Measurements from ENCODE around the gene TEAD3.
A peak's percentile ranks its signal among the peaks of the same experiment; 100 is the strongest.

TEAD3 gene

DNA sequence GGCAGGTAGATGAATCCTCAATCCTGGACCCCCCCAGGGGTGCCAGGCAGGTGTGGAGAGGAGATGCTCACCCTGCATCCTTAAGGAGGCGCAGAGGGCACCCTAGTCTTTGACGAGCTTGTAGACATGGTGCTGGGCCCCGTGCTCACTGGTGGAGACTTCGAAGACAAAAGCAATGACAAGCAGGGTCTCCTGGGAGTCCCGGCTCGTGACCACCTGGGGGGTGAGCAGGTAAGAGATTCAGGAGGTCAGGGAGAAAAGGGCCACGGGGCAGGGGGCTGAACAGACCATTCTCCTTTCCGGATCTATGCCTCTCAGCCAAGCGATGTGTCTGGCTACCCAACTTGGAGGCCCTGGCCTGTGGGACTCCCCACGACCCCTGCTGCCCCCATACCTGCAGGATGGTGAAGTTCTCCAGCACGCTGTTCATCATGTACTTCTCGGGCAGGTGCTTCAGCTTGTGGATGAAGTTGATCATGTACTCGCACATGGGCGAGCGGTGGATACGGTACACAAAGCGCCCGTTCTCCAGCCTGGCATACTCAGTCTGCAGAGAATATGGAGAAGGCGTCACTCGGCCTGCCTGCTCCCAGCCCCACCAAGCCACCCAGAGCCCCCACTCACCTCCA is 21.8 kb downstream of the TEAD3 start:
- TF ChIP-seq, protein P1, sequence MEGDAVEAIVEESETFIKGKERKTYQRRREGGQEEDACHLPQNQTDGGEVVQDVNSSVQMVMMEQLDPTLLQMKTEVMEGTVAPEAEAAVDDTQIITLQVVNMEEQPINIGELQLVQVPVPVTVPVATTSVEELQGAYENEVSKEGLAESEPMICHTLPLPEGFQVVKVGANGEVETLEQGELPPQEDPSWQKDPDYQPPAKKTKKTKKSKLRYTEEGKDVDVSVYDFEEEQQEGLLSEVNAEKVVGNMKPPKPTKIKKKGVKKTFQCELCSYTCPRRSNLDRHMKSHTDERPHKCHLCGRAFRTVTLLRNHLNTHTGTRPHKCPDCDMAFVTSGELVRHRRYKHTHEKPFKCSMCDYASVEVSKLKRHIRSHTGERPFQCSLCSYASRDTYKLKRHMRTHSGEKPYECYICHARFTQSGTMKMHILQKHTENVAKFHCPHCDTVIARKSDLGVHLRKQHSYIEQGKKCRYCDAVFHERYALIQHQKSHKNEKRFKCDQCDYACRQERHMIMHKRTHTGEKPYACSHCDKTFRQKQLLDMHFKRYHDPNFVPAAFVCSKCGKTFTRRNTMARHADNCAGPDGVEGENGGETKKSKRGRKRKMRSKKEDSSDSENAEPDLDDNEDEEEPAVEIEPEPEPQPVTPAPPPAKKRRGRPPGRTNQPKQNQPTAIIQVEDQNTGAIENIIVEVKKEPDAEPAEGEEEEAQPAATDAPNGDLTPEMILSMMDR (IDR thresholded peaks at IDR 0.05; ENCODE audit: low read length, missing control alignments), result no peak
- H3K4me3 ChIP-seq (replicated peaks; ENCODE audit: low read depth, low read length), result no peak overlapping the region
- no peak for DNase-seq (ENCODE audit: low read depth)

DNA sequence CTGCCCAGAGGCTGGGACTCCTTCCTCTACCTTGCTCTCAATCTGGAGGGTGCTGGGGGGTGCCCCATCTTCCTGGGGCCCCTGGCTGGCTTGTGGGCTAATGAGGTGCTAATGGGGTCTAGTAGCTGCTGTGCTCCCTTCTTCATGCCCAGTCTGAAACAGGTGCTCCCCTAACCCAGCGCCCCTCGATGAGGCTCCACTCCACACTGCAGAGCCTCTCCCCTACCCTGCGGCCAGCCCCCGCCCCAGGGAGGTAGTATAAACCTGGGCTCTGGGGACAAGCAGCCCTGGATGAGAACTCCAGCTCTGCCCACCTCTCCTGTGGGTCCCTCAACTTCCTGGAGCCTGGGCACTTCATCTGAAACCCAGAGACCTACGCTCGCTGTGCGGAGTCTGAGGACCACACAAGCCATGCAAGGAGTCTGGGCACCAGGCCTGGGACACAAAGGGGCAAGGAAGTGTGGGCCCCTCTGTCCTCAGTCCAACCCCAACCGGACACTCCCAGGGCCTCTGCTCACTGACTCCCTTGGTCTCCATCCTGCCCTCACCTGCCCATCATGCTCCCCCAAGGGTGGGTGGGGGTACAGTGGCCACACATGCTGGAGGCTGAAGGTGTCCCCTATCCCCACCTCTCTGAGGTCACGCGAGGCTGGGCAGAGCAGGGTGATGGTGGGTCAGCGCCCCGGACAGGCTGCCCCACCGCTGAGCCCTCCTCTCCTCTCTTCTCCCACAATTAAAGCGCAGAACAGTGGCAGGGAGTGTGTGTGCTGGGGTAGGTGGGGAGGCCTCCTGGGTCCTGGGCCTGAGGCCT is 22.5 kb downstream of the TEAD3 start:
- TF ChIP-seq, protein P1 (IDR thresholded peaks at IDR 0.05; ENCODE audit: low read length, missing control alignments), result no peak
- no peak for DNase-seq (ENCODE audit: low read depth)
- no peak overlapping the region for H3K4me3 ChIP-seq (replicated peaks; ENCODE audit: low read depth, low read length)

DNA sequence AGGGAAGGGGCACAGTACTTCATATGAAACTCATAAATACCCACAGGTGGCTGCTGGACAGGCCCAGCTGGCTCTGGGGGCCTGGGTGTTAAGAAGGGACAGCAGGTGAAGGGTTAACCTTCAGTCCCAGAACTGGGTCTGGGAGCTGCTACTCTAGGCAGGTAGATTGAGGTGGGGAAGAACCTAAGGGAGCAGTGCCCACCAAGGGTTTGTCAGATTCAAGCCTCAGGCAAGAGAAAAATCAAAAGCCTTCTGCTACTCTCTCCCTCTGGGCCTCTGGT is 23.1 kb downstream of the TEAD3 start:
- H3K4me3 ChIP-seq (replicated peaks; ENCODE audit: low read depth, low read length), result no peak overlapping the region
- no peak for DNase-seq (ENCODE audit: low read depth)
- TF ChIP-seq, protein P1 (IDR thresholded peaks at IDR 0.05; ENCODE audit: low read length, missing control alignments), result no peak

DNA sequence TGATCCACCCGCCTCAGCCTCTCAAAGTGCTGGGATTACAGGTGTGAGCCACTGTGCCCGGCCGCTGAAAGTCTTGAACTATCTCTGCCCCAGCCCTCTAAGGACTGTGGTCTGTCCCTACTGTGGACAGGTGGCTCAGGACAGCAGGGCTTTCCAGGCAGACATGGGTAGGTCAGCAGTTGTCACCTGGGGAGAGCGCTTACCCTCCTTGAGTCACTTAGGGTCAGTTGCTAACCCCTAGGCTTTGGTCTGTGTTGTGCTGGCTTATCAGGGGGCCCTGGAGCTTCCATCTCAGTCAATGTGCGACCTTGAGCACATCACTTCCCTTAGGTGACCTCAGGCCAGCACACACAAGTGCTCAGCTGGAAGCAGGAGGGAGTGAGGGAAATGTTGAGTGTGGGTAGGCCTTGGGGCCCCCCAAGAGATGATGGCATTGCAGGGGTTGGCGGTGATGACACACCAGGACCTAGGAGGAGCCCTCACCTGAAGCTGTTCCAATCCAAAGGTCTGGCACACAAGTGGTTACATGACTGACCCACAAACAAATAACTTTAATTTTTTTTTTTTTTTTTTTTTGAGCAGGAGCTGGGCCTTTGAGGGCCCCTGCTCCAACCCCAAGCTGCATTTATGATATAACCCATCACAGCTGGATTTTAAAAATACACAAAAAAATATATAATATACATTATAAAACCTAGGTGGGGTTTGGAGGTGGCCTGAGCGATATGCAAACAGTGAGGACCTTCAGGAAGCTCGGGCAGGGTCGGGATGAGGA is 23.6 kb downstream of the TEAD3 start:
- H3K4me3 ChIP-seq (replicated peaks; ENCODE audit: low read depth, low read length), result no peak overlapping the region
- TF ChIP-seq, protein P1 (IDR thresholded peaks at IDR 0.05; ENCODE audit: low read length, missing control alignments), result no peak
- DNase-seq (ENCODE audit: low read depth), result no peak

DNA sequence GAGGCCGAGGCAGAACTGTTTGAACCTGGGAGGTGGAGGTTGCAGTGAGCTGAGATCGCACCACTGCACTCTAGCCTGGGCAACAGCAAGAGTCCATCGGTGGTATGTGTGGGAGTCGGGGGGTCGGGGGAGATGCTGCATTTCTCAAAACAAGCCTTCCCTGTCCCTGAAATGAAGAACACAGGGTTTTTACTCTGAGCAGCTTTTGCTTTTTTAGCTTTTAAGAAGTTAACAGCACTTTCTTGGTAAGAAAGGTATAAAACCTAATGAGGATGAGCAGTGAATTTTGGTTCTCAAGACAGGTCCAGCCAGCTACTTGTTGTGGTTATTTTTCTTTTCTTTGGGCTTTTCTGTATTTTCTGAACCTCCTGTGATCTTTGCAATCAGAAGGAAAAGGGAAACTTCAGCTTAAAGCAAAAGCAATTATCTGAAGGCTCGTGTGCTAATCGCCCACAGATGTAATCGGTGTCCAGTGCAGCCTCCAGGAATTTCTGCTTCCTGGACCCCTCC is 25.0 kb downstream of the TEAD3 start:
- TF ChIP-seq, protein P1 (IDR thresholded peaks at IDR 0.05; ENCODE audit: low read length, missing control alignments), result no peak
- DNase-seq (ENCODE audit: low read depth), result no peak
- H3K4me3 ChIP-seq (replicated peaks; ENCODE audit: low read depth, low read length), result no peak overlapping the region

DNA sequence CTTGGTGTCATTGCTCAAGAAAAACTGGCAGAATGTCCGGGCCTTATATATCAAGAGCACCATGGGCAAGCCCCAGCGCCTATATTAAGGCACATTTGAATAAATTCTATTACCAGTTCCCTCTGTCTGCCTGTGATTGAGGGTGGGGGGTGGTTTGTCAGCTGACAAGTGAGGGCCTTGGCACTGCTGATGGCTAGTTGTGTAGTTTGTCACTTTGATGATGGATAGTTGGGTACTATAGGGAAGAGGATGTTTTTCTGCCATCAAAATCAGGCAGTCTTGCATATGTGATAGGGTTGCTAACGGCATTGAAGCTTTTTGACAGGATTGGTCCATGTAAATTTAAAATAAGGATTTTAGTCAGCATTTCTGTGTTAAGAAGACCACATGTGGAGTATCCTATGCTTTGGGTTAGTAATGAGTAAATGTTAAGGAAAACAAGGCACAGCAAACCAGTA is 26.2 kb downstream of the TEAD3 start:
- no peak for DNase-seq (ENCODE audit: low read depth)
- H3K4me3 ChIP-seq (replicated peaks; ENCODE audit: low read depth, low read length), result peak overlapping the region; percentile 92
- TF ChIP-seq, protein P1 (IDR thresholded peaks at IDR 0.05; ENCODE audit: low read length, missing control alignments), result no peak
